ENCODE results near the gene TERB2. TPM values are rescaled to one million over a fixed set of nuclear protein-coding genes. Genes with fewer than 3 reads are reported as not detected.
A peak's percentile ranks its signal among the peaks of the same experiment; 100 is the strongest.
"Not testable (repeated sequence)": the region's sequence is repeated elsewhere in the genome, so short reads cannot be mapped to it uniquely, and the experiment has no call there.

The TERB2 gene
- total RNA-seq, 2 experiments from 2014 or later: not detected

- POLR2A ChIA-PET; H3K27ac Mint-ChIP-seq; H3K4me1 Mint-ChIP-seq; intact Hi-C loops (cut with DNase I, micrococcal nuclease); ATAC-seq; H3K4me3 Mint-ChIP-seq; H3K9me3 Mint-ChIP-seq (ENCODE audit: low read depth); DNase-seq; H3K27me3 Mint-ChIP-seq; H3K36me3 Mint-ChIP-seq (ENCODE audit: low read depth): not testable (repeated sequence)
- CTCF ChIA-PET: interaction anchor here (0.9 kb wide), 1 partner anchor 114 kb away, joined by 3 read pairs; no protein-coding TSS in a partner anchor
Observed at GRCh38 chr15:45004590-45005175, 48.2 kb downstream of the TERB2 start.

GRCh38 chr15:45009046-45009445, 52.6 kb downstream of the TERB2 start:
- ATAC-seq: no peak
- Mint-ChIP-seq H3K27ac (no peak overlapping the region), H3K4me1 (no peaks in the 10 kb centered on the region), H3K27me3 (peaks cover 13% of the 10 kb centered on the region), H3K4me3 (no peak overlapping the region), H3K9me3 (ENCODE audit: low read depth) (peaks cover 2% of the 10 kb centered on the region), H3K36me3 (ENCODE audit: low read depth) (no peaks in the 10 kb centered on the region)
- ChIA-PET CTCF (no interaction called here), POLR2A (no interaction called here)
- no peak for DNase-seq
- intact Hi-C loops (cut with DNase I, micrococcal nuclease): no loop called here

GRCh38 chr15:45015114-45015513, 58.6 kb downstream of the TERB2 start:
- H3K9me3 Mint-ChIP-seq (ENCODE audit: low read depth); CTCF ChIA-PET; H3K27ac Mint-ChIP-seq: not testable (repeated sequence)

GRCh38 chr15:45020222-45020900, 63.9 kb downstream of the TERB2 start:
- H3K36me3 Mint-ChIP-seq (ENCODE audit: low read depth); ATAC-seq; H3K4me3 Mint-ChIP-seq; DNase-seq; H3K9me3 Mint-ChIP-seq (ENCODE audit: low read depth); POLR2A ChIA-PET; H3K27ac Mint-ChIP-seq: not testable (repeated sequence)
- Mint-ChIP-seq H3K4me1 (peaks cover 20% of the 10 kb centered on the region), H3K27me3 (peaks cover 29% of the 10 kb centered on the region)
- CTCF ChIA-PET: interaction anchor here (0.6 to 1.9 kb wide), 3 partner anchors 9 to 357 kb away, joined by 3 to 5 read pairs (median 4); no protein-coding TSS in a partner anchor
- intact Hi-C loops (cut with DNase I, micrococcal nuclease): loop anchor here in 1 of 2 experiments (10.0 kb wide), 1 partner anchor 614 kb away; the partner anchor contains the start of gene SQOR

More at GRCh38 chr15:45015114-45015513, 58.6 kb downstream of the TERB2 start:
- H3K27me3 Mint-ChIP-seq: peaks cover 39% of the 10 kb centered on the region
- H3K36me3 Mint-ChIP-seq (ENCODE audit: low read depth); POLR2A ChIA-PET; intact Hi-C loops (cut with DNase I, micrococcal nuclease); H3K4me1 Mint-ChIP-seq; ATAC-seq; DNase-seq; H3K4me3 Mint-ChIP-seq: not testable (repeated sequence)

GRCh38 chr15:45020901-45021259, 64.4 kb downstream of the TERB2 start:
- not testable (repeated sequence) for DNase-seq; H3K9me3 Mint-ChIP-seq (ENCODE audit: low read depth); H3K36me3 Mint-ChIP-seq (ENCODE audit: low read depth); ATAC-seq; H3K4me3 Mint-ChIP-seq; H3K27ac Mint-ChIP-seq
- H3K4me1 Mint-ChIP-seq: peaks cover 20% of the 10 kb centered on the region
- H3K27me3 Mint-ChIP-seq: peaks cover 29% of the 10 kb centered on the region
- CTCF ChIA-PET: interaction anchor here (1.9 kb wide), 1 partner anchor 16 kb away, joined by 4 read pairs; no protein-coding TSS in a partner anchor
- POLR2A ChIA-PET: interaction anchor here (0.6 kb wide), 1 partner anchor 461 kb away, joined by 3 read pairs; no protein-coding TSS in a partner anchor
- intact Hi-C loops (cut with DNase I, micrococcal nuclease): loop anchor here in 1 of 2 experiments (10.0 kb wide), 1 partner anchor 614 kb away; the partner anchor contains the start of gene SQOR

- ATAC-seq: no peak
- H3K36me3 Mint-ChIP-seq (ENCODE audit: low read depth): peaks cover 7% of the 10 kb centered on the region
- H3K27ac Mint-ChIP-seq: no peak overlapping the region
- no peak for DNase-seq
- H3K4me1 Mint-ChIP-seq: peaks cover 23% of the 10 kb centered on the region
- H3K27me3 Mint-ChIP-seq: peaks cover 29% of the 10 kb centered on the region
- no peak overlapping the region for H3K4me3 Mint-ChIP-seq
- ChIA-PET POLR2A (interaction anchor here (0.6 kb wide), 1 partner anchor 462 kb away, joined by 3 read pairs; no protein-coding TSS in a partner anchor), CTCF (no interaction called here)
- no peaks in the 10 kb centered on the region for H3K9me3 Mint-ChIP-seq (ENCODE audit: low read depth)
- intact Hi-C loops (cut with DNase I, micrococcal nuclease): loop anchor here in 1 of 2 experiments (10.0 kb wide), 1 partner anchor 613 kb away; the partner anchor contains the start of gene SQOR
Observed at GRCh38 chr15:45021348-45021747, 64.9 kb downstream of the TERB2 start.

GRCh38 chr15:45022871-45023658, 66.6 kb downstream of the TERB2 start, which contains the start of gene SORD:
SORD (plus strand) TSS chr15:45023195; CDS start chr15:45023284, 89 bp downstream.
- ChIA-PET POLR2A (no interaction called here), CTCF (interaction anchor here (0.6 to 1.3 kb wide), 8 partner anchors 12 to 169 kb away, joined by 3 to 6 read pairs (median 4); no protein-coding TSS in a partner anchor)
- H3K4me1 Mint-ChIP-seq: peaks cover 23% of the 10 kb centered on the region
- H3K4me3 Mint-ChIP-seq: peak within 1 kb of the TSS; percentile 83
- H3K27ac Mint-ChIP-seq: peak within 1 kb of the TSS; percentile 74
- H3K27me3 Mint-ChIP-seq: peaks cover 16% of the 10 kb centered on the region
- H3K36me3 Mint-ChIP-seq (ENCODE audit: low read depth): peaks cover 7% of the 10 kb centered on the region
- ATAC-seq: peak; percentile 99
- no peaks in the 10 kb centered on the region for H3K9me3 Mint-ChIP-seq (ENCODE audit: low read depth)
- peak; percentile 96 for DNase-seq
- intact Hi-C loops (cut with DNase I, micrococcal nuclease): loop anchor here in 1 of 2 experiments (1.0 to 10.0 kb wide), 4 partner anchors 176 to 612 kb away; partner anchors contain the start of gene SQOR

- peaks cover 10% of the 10 kb centered on the region for H3K27me3 Mint-ChIP-seq
- no peak for DNase-seq
- POLR2A ChIA-PET: no interaction called here
- peaks cover 7% of the 10 kb centered on the region for H3K36me3 Mint-ChIP-seq (ENCODE audit: low read depth)
- no peak for ATAC-seq
- H3K9me3 Mint-ChIP-seq (ENCODE audit: low read depth): no peaks in the 10 kb centered on the region
- H3K4me3 Mint-ChIP-seq: peak overlapping the region; percentile 83
- H3K27ac Mint-ChIP-seq: peak overlapping the region; percentile 74
- H3K4me1 Mint-ChIP-seq: peaks cover 23% of the 10 kb centered on the region
- CTCF ChIA-PET: interaction anchor here (0.5 to 1.3 kb wide), 10 partner anchors 11 to 170 kb away, joined by 3 to 6 read pairs (median 4); no protein-coding TSS in a partner anchor
- intact Hi-C loops (cut with DNase I, micrococcal nuclease): loop anchor here in 1 of 2 experiments (1.0 to 10.0 kb wide), 4 partner anchors 175 to 611 kb away; partner anchors contain the start of gene SQOR
Observed at GRCh38 chr15:45023659-45024225, 67.3 kb downstream of the TERB2 start.

- DNase-seq; H3K27me3 Mint-ChIP-seq; H3K36me3 Mint-ChIP-seq (ENCODE audit: low read depth); ATAC-seq; H3K9me3 Mint-ChIP-seq (ENCODE audit: low read depth); POLR2A ChIA-PET; H3K27ac Mint-ChIP-seq; H3K4me3 Mint-ChIP-seq: not testable (repeated sequence)
- H3K4me1 Mint-ChIP-seq: peaks cover 23% of the 10 kb centered on the region
- CTCF ChIA-PET: interaction anchor here (1.2 to 1.3 kb wide), 3 partner anchors 10 to 138 kb away, joined by 3 to 4 read pairs (median 4); no protein-coding TSS in a partner anchor
- intact Hi-C loops (cut with DNase I, micrococcal nuclease): loop anchor here (5.0 to 10.0 kb wide), 3 partner anchors 102 to 610 kb away; partner anchors contain the start of gene SQOR (in 1 of the 2)
Observed at GRCh38 chr15:45024649-45025048, 68.2 kb downstream of the TERB2 start.

- H3K4me3 Mint-ChIP-seq: not testable (repeated sequence)
- CTCF ChIA-PET: interaction anchor here (1.0 kb wide), 1 partner anchor 92 kb away, joined by 3 read pairs; no protein-coding TSS in a partner anchor
- intact Hi-C loops (cut with DNase I, micrococcal nuclease): loop anchor here (5.0 to 10.0 kb wide), 3 partner anchors 103 to 609 kb away; partner anchors contain the start of gene SQOR (in 1 of the 2)
Observed at GRCh38 chr15:45025627-45026026, 69.1 kb downstream of the TERB2 start.

More at GRCh38 chr15:45025627-45026026, 69.1 kb downstream of the TERB2 start:
- H3K27me3 Mint-ChIP-seq; POLR2A ChIA-PET; DNase-seq; ATAC-seq; H3K27ac Mint-ChIP-seq; H3K9me3 Mint-ChIP-seq (ENCODE audit: low read depth); H3K36me3 Mint-ChIP-seq (ENCODE audit: low read depth): not testable (repeated sequence)
- H3K4me1 Mint-ChIP-seq: peaks cover 23% of the 10 kb centered on the region
